ENCODE data around the gene FBN3.

DNA sequence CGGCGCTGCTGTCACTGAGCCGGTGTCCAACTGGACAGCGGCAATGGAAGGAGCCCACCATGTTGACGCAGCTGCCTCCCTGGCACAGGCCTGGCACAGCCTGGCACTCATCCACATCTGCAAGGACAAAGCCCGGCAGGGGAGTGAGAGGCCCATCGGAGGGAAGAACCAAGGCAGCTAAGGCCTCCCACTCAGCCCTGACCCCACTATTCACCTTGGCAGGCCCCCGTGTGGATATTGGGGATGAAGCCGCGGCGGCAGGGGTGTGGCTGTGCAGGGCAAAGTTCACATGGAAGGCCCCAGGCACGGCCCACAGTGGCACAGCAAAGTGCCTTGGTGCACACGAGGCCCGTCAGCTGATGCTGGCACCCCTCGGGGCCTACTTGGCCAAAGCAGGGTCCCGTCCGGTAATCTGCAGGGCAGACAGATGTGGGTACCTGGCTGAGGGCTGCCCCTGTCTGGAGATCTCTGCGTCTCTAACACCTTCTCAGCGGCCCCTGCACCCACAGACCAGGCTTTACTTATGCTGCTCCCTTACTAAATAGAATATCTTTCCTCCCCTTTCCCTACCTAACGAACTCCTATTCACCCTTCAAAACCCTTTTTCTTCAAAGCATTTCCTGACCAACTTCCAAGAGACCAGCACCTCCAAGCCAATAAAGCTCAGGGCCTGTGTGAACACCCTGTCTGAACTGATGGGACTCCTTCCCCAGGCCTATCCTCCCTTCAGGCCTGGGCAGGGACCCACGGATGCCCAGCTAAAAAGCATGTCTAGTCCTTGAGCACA, 7.5 kb downstream of the FBN3 start:
- TF ChIP-seq, protein P1, sequence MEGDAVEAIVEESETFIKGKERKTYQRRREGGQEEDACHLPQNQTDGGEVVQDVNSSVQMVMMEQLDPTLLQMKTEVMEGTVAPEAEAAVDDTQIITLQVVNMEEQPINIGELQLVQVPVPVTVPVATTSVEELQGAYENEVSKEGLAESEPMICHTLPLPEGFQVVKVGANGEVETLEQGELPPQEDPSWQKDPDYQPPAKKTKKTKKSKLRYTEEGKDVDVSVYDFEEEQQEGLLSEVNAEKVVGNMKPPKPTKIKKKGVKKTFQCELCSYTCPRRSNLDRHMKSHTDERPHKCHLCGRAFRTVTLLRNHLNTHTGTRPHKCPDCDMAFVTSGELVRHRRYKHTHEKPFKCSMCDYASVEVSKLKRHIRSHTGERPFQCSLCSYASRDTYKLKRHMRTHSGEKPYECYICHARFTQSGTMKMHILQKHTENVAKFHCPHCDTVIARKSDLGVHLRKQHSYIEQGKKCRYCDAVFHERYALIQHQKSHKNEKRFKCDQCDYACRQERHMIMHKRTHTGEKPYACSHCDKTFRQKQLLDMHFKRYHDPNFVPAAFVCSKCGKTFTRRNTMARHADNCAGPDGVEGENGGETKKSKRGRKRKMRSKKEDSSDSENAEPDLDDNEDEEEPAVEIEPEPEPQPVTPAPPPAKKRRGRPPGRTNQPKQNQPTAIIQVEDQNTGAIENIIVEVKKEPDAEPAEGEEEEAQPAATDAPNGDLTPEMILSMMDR (IDR thresholded peaks at IDR 0.05; ENCODE audit: insufficient read depth, low read length) = no peak
- no peak for TF ChIP-seq POLR2AphosphoS5 (IDR thresholded peaks at IDR 0.05; ENCODE audit: low read depth)
- TF ChIP-seq SPI1 (IDR thresholded peaks at IDR 0.05; ENCODE audit: borderline replicate concordance, low read depth) = no peak
- TF ChIP-seq, protein P2, sequence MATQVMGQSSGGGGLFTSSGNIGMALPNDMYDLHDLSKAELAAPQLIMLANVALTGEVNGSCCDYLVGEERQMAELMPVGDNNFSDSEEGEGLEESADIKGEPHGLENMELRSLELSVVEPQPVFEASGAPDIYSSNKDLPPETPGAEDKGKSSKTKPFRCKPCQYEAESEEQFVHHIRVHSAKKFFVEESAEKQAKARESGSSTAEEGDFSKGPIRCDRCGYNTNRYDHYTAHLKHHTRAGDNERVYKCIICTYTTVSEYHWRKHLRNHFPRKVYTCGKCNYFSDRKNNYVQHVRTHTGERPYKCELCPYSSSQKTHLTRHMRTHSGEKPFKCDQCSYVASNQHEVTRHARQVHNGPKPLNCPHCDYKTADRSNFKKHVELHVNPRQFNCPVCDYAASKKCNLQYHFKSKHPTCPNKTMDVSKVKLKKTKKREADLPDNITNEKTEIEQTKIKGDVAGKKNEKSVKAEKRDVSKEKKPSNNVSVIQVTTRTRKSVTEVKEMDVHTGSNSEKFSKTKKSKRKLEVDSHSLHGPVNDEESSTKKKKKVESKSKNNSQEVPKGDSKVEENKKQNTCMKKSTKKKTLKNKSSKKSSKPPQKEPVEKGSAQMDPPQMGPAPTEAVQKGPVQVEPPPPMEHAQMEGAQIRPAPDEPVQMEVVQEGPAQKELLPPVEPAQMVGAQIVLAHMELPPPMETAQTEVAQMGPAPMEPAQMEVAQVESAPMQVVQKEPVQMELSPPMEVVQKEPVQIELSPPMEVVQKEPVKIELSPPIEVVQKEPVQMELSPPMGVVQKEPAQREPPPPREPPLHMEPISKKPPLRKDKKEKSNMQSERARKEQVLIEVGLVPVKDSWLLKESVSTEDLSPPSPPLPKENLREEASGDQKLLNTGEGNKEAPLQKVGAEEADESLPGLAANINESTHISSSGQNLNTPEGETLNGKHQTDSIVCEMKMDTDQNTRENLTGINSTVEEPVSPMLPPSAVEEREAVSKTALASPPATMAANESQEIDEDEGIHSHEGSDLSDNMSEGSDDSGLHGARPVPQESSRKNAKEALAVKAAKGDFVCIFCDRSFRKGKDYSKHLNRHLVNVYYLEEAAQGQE (IDR thresholded peaks at IDR 0.05; ENCODE audit: insufficient replicate concordance, low read depth) = no peak
